OCI-LY3 (cell line): Measurements from ENCODE around the gene TACC2.

Source experiments
- H2AFZ ChIP-seq: fragments of 200-600, 300-600 bp; shearing (Covaris generic); 2 replicates; pipeline ENCODE4 v1.6.0; 2014; ENCODE audit warnings: antibody characterized with exemption, low read depth, low read length
- H3K27ac ChIP-seq: fragments of 200-600, 300-600 bp; sonication (generic); 2 replicates; pipeline ENCODE4 v1.5.1; 2014; ENCODE audit warnings: mild to moderate bottlenecking, low read length, moderate library complexity, mixed read lengths
- H3K27me3 ChIP-seq: fragments of 200-600, 300-600 bp; sonication (generic); 2 replicates; pipeline ENCODE4 v1.6.1; 2014; ENCODE audit warnings: low read depth, low read length, mixed read lengths
- H3K36me3 ChIP-seq: fragments of 200-600, 300-600 bp; sonication (generic); replicated peaks from 2 replicates; pipeline ENCODE3; 2014; ENCODE audit warnings: low read depth, low read length, mixed read lengths
- H3K4me1 ChIP-seq: fragments of 300-600, 200-600 bp; sonication (generic); 2 replicates; pipeline ENCODE4 v1.6.1; 2014; ENCODE audit warnings: low read length, mixed read lengths
- H3K4me2 ChIP-seq: fragments of 200-600, 300-600 bp; sonication (generic); 2 replicates; pipeline ENCODE4 v1.6.1; 2014; ENCODE audit warnings: low read length, mixed read lengths
- H3K4me3 ChIP-seq: fragments of 300-600, 200-600 bp; sonication (generic); 2 replicates; pipeline ENCODE4 v1.5.1; 2014; ENCODE audit warnings: antibody characterized with exemption, mild to moderate bottlenecking, low read length, moderate library complexity
- H3K79me2 ChIP-seq: fragments of 300-600, 200-600 bp; shearing (Covaris generic); 2 replicates; pipeline ENCODE4 v1.6.1; 2014; ENCODE audit warnings: mild to moderate bottlenecking, low read length, mixed read lengths
- H3K9ac ChIP-seq: fragments of 300-600, 200-600 bp; shearing (Covaris generic); 2 replicates; pipeline ENCODE4 v1.6.0; 2014; ENCODE audit warnings: mild to moderate bottlenecking, low read length, moderate library complexity
- H3K9me3 ChIP-seq: fragments of 200-600, 300-600 bp; shearing (Covaris generic); 2 replicates; pipeline ENCODE4 v1.6.1; 2014; ENCODE audit warnings: low read length, mixed read lengths; ENCODE audit not compliant: insufficient read depth
- H4K20me1 ChIP-seq: fragments of 200-600, 300-600 bp; sonication (generic); 2 replicates; pipeline ENCODE4 v1.6.1; 2016; ENCODE audit warnings: low read length, mixed read lengths; ENCODE audit not compliant: insufficient read depth
- EZH2phosphoT487 ChIP-seq: fragments of 200-600 bp; shearing (Covaris generic); IDR thresholded peaks from 2 replicates; pipeline ENCODE4 v1.6.1; 2018; ENCODE audit warnings: antibody characterized with exemption, mixed run types, low read depth
- TF ChIP-seq, protein P1 (sequence below): fragments of 200-600, 300-600 bp; sonication (generic); IDR thresholded peaks from 2 replicates; pipeline ENCODE4 v1.5.1; 2014; ENCODE audit warnings: antibody characterized with exemption, low read length, low read depth

Gene TACC2

DNA sequence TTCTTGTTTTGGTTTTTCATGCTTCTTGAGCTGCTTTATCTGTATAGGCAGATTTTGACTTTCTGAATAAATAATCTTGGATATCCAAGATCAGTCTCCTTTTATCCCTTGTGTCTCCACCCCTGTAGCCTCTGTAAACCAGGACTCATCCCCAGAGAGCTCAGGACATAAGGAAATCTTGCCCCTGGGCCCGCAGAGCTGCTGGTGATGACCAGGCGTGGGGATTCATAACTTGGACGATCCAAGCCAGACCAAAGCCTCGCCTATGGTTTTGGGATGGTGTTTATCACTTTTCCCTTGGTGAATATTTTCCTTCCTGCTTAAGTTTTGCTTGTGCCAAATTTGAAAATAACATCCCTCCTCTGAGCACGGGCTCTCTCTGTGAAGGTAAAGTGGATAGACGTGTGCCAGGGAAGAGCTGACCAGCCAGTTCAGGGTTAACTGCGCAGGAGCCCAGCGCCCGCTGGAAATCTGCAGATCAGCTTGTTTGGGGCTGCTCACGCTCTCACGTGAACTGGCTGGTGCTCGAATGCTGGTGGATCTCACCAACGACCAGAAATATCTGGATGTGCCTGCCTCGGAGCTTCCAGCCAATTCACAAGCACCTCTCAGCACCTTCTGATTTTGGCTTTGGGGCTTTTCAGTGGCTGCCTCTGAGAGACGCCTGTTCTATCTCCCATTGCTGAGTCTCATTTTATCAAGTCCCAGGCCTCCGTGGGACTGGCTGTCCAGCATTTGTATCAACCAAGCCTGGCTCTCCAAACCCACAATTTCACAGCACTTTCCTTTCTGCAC is 150.1 kb downstream of the TACC2 start:
- Histone ChIP-seq H3K27ac (no peak overlapping the region), H4K20me1 (no peaks in the 10 kb centered on the region), H3K4me1 (no peaks in the 10 kb centered on the region), H3K36me3 (no peaks in the 10 kb centered on the region), H3K9ac (no peak overlapping the region), H3K27me3 (peaks cover 15% of the 10 kb centered on the region; the same call in 1 of the 2 replicates), H3K4me2 (no peak overlapping the region), H3K79me2 (no peaks in the 10 kb centered on the region), H3K9me3 (no peaks in the 10 kb centered on the region), H3K4me3 (no peak overlapping the region), H2AFZ (no peak overlapping the region)
- no peak for TF ChIP-seq EZH2phosphoT487
- TF ChIP-seq, protein P1, sequence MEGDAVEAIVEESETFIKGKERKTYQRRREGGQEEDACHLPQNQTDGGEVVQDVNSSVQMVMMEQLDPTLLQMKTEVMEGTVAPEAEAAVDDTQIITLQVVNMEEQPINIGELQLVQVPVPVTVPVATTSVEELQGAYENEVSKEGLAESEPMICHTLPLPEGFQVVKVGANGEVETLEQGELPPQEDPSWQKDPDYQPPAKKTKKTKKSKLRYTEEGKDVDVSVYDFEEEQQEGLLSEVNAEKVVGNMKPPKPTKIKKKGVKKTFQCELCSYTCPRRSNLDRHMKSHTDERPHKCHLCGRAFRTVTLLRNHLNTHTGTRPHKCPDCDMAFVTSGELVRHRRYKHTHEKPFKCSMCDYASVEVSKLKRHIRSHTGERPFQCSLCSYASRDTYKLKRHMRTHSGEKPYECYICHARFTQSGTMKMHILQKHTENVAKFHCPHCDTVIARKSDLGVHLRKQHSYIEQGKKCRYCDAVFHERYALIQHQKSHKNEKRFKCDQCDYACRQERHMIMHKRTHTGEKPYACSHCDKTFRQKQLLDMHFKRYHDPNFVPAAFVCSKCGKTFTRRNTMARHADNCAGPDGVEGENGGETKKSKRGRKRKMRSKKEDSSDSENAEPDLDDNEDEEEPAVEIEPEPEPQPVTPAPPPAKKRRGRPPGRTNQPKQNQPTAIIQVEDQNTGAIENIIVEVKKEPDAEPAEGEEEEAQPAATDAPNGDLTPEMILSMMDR: no peak

DNA sequence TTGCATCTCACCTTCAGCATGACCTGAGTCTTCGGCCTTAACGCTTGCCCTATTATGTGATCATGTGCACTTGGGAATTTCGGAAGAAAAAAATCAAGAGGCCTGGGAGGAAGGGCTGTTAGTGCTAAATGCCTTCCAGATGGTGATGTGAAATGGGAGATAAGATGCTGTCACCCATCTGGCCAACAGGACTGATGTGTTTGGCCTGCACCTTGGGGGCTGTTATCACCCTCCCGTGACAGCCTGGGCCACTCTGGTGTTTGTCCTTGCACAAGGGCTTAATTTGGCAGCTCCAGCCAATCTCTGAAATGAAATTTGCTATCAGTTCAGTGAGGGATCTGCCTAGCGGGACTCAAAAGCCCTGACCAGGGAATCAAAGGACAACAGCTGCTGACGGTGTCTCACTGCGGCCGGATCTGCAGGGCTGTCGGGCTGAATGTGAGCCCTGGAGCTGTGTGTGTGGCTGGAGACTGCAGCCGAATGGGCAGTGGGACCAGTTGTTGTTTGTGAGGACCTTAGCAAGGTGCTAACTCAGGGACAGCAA is 150.7 kb downstream of the TACC2 start:
- Histone ChIP-seq H3K9ac (no peak overlapping the region), H3K4me1 (no peaks in the 10 kb centered on the region), H3K27ac (no peak overlapping the region), H3K36me3 (no peaks in the 10 kb centered on the region), H2AFZ (no peak overlapping the region), H4K20me1 (no peaks in the 10 kb centered on the region), H3K4me2 (no peak overlapping the region), H3K27me3 (peaks cover 15% of the 10 kb centered on the region; the same call in 1 of the 2 replicates), H3K79me2 (no peaks in the 10 kb centered on the region), H3K9me3 (no peaks in the 10 kb centered on the region), H3K4me3 (no peak overlapping the region)
- TF ChIP-seq, protein P1: no peak
- no peak for TF ChIP-seq EZH2phosphoT487

DNA sequence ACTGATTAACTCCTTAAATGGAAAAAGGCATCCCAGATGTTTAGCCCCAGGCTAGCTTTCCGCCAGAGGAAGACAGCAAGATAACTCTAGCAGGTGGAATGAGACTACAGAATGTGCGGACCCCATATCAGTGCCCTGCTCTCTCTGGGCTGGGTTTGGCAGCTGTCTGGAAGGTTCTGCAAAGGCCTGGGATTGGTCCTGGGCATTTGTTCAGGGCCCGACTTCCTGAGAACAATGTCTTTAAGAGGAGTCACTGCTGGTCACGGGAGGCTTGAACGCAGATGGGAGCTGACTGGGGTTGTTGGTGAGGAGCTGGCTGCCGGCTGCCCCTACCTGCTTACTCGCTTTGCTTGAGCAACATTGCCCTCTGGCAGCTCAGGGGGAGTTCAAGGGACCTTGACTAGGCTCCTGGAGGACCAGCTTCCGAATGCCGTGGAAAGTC is 151.5 kb downstream of the TACC2 start:
- Histone ChIP-seq H3K36me3 (no peaks in the 10 kb centered on the region), H3K27ac (no peak overlapping the region), H3K79me2 (no peaks in the 10 kb centered on the region), H3K9me3 (no peaks in the 10 kb centered on the region), H3K4me2 (no peak overlapping the region), H3K27me3 (peaks cover 15% of the 10 kb centered on the region; the same call in 1 of the 2 replicates), H3K4me3 (no peak overlapping the region), H4K20me1 (no peaks in the 10 kb centered on the region), H3K9ac (no peak overlapping the region), H3K4me1 (no peaks in the 10 kb centered on the region), H2AFZ (no peak overlapping the region)
- TF ChIP-seq EZH2phosphoT487: no peak
- TF ChIP-seq, protein P1: no peak

DNA sequence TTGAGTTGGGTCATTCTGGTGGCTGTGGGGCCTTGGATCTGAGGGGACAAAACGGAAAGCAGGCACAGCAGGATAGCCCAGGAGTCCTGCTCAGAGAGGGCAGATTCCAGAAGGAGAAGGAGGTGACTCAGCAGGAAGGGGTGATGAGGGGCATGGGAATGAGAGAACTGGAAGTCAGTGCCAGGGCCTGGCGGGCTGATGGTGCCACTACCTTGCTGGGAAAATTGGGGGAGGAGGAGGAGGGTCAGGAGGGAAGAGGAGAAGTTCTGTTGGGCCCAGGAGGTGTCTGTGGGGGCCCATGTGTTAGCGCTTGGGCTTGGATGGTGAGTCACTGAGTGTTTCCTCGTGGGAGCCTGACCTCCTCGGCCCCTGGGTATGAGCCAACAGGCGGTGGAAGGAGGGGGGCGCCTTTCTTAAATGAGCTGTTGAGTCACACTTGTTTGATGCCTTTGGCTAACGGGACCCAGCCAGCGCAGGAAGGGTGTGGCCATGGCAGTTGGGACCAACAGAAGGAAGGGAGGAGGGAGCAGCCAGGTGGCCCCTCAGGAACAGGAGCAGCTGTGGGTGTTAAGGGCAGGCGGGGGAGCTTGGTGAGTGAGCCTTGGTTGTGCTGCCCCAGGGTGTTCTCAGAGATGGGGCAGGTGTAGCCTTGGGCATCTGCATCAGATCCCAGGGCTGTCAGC is 152.1 kb downstream of the TACC2 start:
- H3K79me2 ChIP-seq: no peaks in the 10 kb centered on the region
- no peak overlapping the region for H3K9ac ChIP-seq
- H3K36me3 ChIP-seq: no peaks in the 10 kb centered on the region
- H3K9me3 ChIP-seq: no peaks in the 10 kb centered on the region
- TF ChIP-seq, protein P1: no peak
- TF ChIP-seq EZH2phosphoT487: no peak
- no peak overlapping the region for H3K4me2 ChIP-seq
- H3K4me1 ChIP-seq: no peaks in the 10 kb centered on the region
- H3K4me3 ChIP-seq: no peak overlapping the region
- no peaks in the 10 kb centered on the region for H4K20me1 ChIP-seq
- no peak overlapping the region for H3K27ac ChIP-seq
- no peak overlapping the region for H2AFZ ChIP-seq
- H3K27me3 ChIP-seq: peaks cover 15% of the 10 kb centered on the region; the same call in 1 of the 2 replicates
